HUDEP-2 (cell line): ENCODE measurements around the gene PM20D2.
A peak's percentile ranks its signal among the peaks of the same experiment; 100 is the strongest.

Experiments used
- DNase-seq, 76 experiments: peaks; one replicate each; lab custom pipeline; 2025; ENCODE audit not compliant: unreplicated experiment in 76 of 76; lab: John Stamatoyannopoulos, UW

Gene PM20D2

GRCh38 chr6:89144354-89144906, 1.4 kb upstream of the PM20D2 start:
- DNase-seq: peak in 32 of 76 experiments; percentile 7 to 78 (median 33)

- peak in 3 of 76 experiments; percentile 25 to 43 (median 39) for DNase-seq
Measured at GRCh38 chr6:89145091-89145955, 532 bp upstream of the PM20D2 start.

GRCh38 chr6:89146718-89147700, 1.2 kb downstream of the PM20D2 start:
- DNase-seq: peak in 4 of 76 experiments; percentile 8 to 25 (median 17)

- DNase-seq: peak in 2 of 76 experiments; percentile 16 to 23
Measured at GRCh38 chr6:89148016-89148750, 2.3 kb downstream of the PM20D2 start.

GRCh38 chr6:89154131-89154530, 8.3 kb downstream of the PM20D2 start:
- no peak for DNase-seq

- DNase-seq: no peak
Measured at GRCh38 chr6:89160331-89161092, 14.7 kb downstream of the PM20D2 start.

- DNase-seq: no peak
Measured at GRCh38 chr6:89161326-89162046, 15.6 kb downstream of the PM20D2 start.

- no peak for DNase-seq
Measured at GRCh38 chr6:89162047-89162371, 16.2 kb downstream of the PM20D2 start.

- no peak for DNase-seq
Measured at GRCh38 chr6:89172131-89172530, 26.3 kb downstream of the PM20D2 start.

- no peak for DNase-seq
Measured at GRCh38 chr6:89173634-89174033, 27.8 kb downstream of the PM20D2 start.

- DNase-seq: no peak
Measured at GRCh38 chr6:89180112-89180511, 34.3 kb downstream of the PM20D2 start.

- no peak for DNase-seq
Measured at GRCh38 chr6:89180971-89181370, 35.1 kb downstream of the PM20D2 start.

GRCh38 chr6:89183294-89183693, 37.4 kb downstream of the PM20D2 start:
- DNase-seq: no peak

GRCh38 chr6:89184344-89184743, 38.5 kb downstream of the PM20D2 start:
- no peak for DNase-seq

GRCh38 chr6:89186762-89187161, 40.9 kb downstream of the PM20D2 start:
- DNase-seq: no peak

- no peak for DNase-seq
Measured at GRCh38 chr6:89187504-89187903, 41.6 kb downstream of the PM20D2 start.

GRCh38 chr6:89190741-89191140, 44.9 kb downstream of the PM20D2 start:
- DNase-seq: no peak

GRCh38 chr6:89194559-89194958, 48.7 kb downstream of the PM20D2 start:
- DNase-seq: no peak

- DNase-seq: no peak
Measured at GRCh38 chr6:89197141-89197540, 51.3 kb downstream of the PM20D2 start.
